Midbrain (tissue), 1 donor: ENCODE data around the gene C22orf15.
A peak's percentile ranks its signal among the peaks of the same experiment; 100 is the strongest.

Experiments used
- DNase-seq: peaks from one replicate; lab custom pipeline; 2025; lab: John Stamatoyannopoulos, UW

Gene C22orf15

DNA sequence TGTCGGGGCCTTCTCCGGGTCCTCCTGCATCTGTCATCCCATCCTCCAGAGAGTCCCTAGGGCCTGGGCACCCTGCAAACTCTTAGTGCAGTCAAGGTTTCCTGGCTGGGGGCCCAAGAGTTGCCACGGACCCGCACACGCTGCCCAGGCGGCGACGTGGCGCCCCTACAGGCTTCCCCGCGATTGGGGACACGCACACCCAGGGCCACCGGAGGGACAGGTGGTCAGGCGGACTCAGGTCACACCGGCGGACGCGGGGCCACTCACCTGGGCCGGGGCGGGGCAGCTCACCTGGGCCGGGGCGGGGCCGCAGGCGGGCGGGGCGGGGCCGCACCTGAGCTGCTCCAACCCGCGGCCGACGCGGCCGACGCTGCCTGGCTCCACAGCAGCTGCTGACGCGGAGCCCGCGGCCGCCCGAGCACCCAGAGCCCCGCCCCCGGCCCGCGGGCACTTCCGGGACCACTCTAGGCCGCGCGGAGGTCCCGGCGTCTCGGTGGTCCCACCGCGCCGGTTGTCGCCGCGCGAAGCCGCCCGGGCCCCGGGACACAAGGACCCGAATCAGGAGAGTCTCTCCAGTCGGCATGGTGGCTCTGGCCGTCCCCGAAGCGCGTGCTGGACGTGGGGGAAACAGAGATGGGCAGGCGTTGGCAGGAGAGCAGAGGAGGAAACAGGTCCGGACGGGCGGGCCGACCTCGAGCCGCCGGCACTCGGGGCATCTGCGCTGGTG is 11.9 kb upstream of the C22orf15 start, which contains the start of gene ZNF70:
ZNF70 (minus strand) TSS at position 399 of the 727 bp plus-strand sequence. CDS start 5,972 bp downstream, outside the sequence.
- DNase-seq: peak; percentile 78

DNA sequence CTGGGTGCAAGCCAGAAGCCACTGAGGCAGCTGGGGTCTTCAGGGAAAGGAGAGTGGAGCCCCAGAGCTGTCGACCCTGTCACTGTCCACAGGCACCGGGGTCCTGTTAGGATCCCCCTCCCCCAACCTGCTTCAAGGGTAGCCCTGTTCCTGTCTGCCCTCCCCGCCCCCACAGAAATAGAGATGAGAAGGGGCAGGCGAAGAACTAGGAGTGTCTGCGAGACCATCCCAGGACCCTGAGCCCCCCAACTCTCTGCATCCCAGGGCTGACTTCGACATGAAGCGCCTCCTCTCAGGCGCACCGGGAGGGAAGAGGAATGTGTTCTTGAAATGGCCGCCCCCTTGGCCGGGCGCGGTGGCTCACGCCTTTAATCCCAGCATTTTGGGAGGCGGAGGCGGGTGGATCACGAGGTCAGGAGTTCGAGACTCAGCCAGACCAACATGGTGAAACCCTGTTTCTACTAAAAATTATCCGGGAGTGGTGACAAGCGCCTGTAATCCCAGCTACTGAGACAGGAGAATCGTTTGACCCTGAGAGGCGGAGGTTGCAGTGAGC is 11.3 kb upstream of the C22orf15 start:
- DNase-seq: no peak

DNA sequence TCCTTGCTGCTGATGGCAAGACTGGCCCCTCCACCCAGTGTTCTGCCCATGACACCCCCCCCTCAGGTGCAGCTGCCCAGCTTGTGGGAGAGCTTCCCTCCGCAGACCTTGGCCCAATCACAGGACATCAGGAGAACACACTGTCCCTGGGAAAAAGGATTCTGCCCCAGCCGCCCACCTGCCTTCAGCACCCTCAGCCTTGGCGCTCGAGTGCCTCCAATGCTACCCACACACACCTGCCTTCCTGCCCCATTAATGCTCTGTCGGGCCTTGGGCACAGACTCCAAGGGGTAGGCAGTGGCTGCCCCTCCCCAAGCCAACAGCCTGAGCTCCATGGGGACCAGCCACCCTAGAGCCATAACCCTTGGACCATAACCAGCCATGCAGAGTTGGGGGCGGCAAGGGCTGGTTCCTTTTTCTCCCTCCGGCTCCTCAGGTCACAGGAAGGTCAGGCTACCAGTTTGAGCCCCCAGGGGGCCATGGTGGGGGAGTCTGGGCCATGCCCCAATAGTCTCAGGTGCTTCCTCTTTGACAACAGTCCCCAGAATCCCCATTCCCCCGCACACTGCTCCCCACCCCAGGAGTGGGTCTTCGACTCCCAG is 10.6 kb upstream of the C22orf15 start:
- DNase-seq: no peak

GRCh38 chr22:23752750-23753149 is 10.0 kb upstream of the C22orf15 start:
- DNase-seq: no peak

GRCh38 chr22:23753385-23753784 is 9.4 kb upstream of the C22orf15 start:
- DNase-seq: no peak

GRCh38 chr22:23754220-23754919 is 8.4 kb upstream of the C22orf15 start, which contains the start of gene VPREB3:
VPREB3 (minus strand) TSS chr22:23754425; CDS start chr22:23754363, 62 bp downstream.
- no peak for DNase-seq

GRCh38 chr22:23754980-23755636 is 7.7 kb upstream of the C22orf15 start:
- DNase-seq: peak; percentile 57

GRCh38 chr22:23755711-23756110 is 7.1 kb upstream of the C22orf15 start:
- no peak for DNase-seq

DNA sequence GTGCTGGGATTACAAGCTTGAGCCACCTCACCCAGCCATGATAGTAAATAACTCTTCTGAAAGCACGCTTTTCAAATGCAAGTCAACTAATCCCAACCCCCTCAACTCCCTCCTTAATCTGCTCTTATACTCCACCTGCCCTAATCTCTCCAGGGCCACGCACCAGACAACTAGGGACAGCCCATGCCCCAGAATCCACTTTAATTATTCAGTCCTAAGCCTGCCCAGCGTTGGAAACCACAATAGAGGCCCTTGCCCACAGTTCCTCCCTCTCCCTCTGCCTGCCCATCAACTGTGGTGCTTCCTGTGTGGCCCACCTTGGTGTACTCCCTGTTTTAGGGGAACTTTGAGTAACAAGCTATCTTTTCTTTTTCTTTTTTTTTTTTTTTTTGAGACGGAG is 5.9 kb upstream of the C22orf15 start:
- no peak for DNase-seq

- no peak for DNase-seq
These were observed 3.2 kb upstream of the C22orf15 start for GRCh38 chr22:23759566-23759965.

DNA sequence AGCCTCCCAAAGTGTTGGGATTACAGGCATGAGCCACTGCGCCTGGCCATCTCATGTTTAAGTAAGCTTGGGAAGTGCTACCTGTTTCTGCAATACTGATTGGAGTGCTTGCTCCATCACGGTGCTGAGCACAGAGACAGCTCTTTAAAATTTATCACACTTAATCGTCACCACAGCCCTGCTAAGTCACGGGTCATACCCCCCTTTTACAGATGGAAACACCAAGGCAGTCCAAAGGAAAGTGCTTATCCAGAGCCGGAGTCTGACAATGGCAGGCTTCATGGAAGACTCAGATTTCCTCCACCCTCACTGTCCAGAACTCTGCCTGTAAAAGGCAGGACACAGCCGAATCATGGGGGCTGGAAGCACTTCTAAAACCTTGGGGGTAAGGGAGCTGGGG is 2.7 kb upstream of the C22orf15 start:
- DNase-seq: no peak

- DNase-seq: no peak
These were observed 772 bp downstream of the C22orf15 start for GRCh38 chr22:23763579-23763945.

GRCh38 chr22:23763954-23764353 is 1.2 kb downstream of the C22orf15 start:
- no peak for DNase-seq

DNA sequence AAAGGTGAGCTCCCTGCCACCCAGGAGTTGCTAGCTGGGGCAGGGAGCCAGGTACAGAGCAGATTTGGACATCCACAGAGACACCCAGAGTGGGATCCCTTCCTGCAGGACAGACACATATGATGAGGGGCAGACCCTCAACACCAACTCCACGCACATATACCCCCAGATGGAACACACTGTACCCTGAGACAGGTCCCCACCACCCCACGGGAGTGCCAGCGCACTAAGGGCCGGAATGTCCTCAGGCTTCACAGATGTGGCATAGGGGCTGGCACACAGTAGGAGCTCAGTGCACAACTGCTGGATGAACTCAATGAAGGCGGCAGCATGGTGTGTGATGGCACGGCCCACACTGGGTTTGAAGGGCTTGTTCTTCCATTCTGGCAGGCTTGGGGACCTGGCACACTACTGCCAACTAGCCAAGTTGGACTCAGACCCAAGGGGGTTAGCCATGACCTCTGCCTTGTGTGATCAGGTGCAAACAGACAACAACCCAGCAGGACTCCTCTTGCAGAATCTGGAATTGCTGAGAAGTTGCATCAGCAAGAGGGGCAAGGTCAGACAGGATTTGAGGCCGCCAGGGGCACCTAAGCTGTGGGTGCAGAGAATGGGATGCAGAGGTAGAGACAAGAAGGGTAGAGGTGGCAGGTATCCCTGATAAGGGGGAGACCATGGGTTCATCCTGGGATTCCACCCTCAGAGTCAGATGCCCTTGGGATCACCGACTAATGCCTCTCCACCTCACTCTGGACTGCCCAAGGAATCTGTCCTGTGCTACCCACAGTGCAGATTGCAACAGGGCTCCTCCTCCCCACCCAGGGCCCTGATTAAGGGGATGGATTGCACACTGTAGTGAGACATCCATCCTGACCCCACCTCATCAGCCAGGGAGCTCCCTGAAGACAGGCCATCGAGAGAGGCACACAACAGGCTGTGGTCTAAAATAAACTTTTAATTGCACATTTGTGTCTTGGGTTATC is 2.4 kb downstream of the C22orf15 start:
- DNase-seq: no peak

- DNase-seq: no peak
These were observed 4.5 kb downstream of the C22orf15 start for GRCh38 chr22:23767303-23767672.

DNA sequence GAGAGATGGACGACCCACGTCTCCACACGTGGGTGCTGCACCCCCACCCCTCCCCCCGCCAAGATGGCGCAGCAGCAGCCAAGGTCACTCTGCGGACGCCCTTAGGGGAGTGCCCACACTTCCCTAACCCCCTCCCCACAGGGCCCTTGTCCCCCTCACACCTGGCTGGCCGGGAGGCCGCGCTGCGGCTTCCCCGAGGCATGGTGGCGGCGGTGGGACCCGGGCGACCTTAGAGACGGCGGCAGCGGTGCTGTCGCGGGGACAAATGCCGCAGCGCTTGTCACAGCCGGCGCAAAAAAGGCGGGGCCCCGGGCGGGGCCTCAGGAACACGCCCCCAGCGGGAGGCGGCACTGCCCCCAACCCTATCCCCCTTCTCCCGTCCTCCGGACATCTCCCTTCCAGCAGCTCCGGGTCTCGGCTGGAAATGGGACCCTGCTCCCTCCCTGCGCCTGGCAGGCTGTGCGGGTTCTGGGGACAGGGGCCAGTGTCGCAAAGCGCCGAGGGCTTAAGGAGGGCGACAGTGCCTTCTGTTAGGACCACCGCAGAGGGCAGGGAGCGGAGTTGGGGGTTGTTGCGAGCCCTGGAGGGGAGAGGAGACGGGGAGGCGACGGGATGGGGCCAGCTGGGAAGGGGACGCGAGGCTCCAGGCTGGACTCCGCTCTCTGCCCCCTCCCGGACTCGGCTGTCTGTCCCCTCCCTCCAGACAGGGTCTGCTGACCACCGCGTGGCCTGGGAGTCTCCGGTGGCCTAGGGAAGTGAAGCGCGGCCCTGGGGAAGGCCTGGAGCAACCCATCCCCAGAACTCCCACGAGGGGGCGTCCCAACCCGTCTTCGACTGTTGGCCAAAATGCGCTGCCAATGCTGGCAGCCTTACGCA is 5.1 kb downstream of the C22orf15 start, which contains the start of gene CHCHD10:
CHCHD10 (minus strand) TSS at position 300 of the 876 bp plus-strand sequence; CDS start at position 202, 98 bp downstream.
- DNase-seq: peak; percentile 88

GRCh38 chr22:23769321-23769965 is 6.7 kb downstream of the C22orf15 start:
- DNase-seq: no peak

GRCh38 chr22:23772315-23772648 is 9.5 kb downstream of the C22orf15 start:
- DNase-seq: no peak
